B cell (primary cell): ENCODE results near the gene LPIN3. TPM values are rescaled to one million over a fixed set of nuclear protein-coding genes. Genes with fewer than 3 reads are reported as not detected.

Experiments
- ATAC-seq: fragments of 200-7000 bp; cut with Tn5 transposase; one replicate; pipeline ENCODE4 v1.10.0; 2021; ENCODE audit warnings: low read depth, mild to moderate bottlenecking, moderate number of reproducible peaks, moderate library complexity
- CTCF ChIA-PET: fragments of 350-600 bp; sonication (Branson Sonifier 250); formaldehyde crosslinking; loops from one replicate; lab custom pipeline; 2021; ENCODE audit warnings: antibody characterized with exemption, inconsistent platforms; lab: Charles Lee
- POLR2A ChIA-PET: fragments of 350-600 bp; sonication (Branson Sonifier 250); formaldehyde crosslinking; loops from one replicate; lab custom pipeline; 2021; ENCODE audit warnings: antibody characterized with exemption; lab: Charles Lee
- DNase-seq: peaks from one replicate; pipeline ENCODE4 v3.0.0; 2013
- H2AFZ ChIP-seq: 2 replicates; pipeline ENCODE4 v1.6.1; 2012; ENCODE audit warnings: mild to moderate bottlenecking, low read depth, low read length; ENCODE audit not compliant: insufficient read depth, poor library complexity, severe bottlenecking
- H3K27ac ChIP-seq, 2 donors: 1 replicate in 1 of 2; 2 replicates in 1 of 2; pipeline ENCODE4 v1.5.1; 2012 to 2013; ENCODE audit warnings: low read length in 2 of 2, mild to moderate bottlenecking in 2 of 2, moderate library complexity in 1 of 2
- H3K27me3 ChIP-seq, 4 experiments: fragments of 200-600 bp in 1 of 4; sonication (generic) in 1 of 4; replicated peaks in 1 of 4; 1 replicate in 2 of 4; 2 replicates in 2 of 4; pipeline versions ENCODE4 v1.6.1 to v1.7.0; 2013 to 2016; ENCODE audit warnings: low read length in 3 of 4, mild to moderate bottlenecking in 2 of 4, mixed read lengths in 1 of 4, moderate library complexity in 1 of 4; ENCODE audit not compliant: insufficient read depth in 4 of 4, control insufficient read depth in 3 of 4; ENCODE audit errors: control extremely low read depth in 1 of 4
- H3K36me3 ChIP-seq, 2 experiments: replicated peaks in 1 of 2; 1 replicate in 1 of 2; 2 replicates in 1 of 2; pipeline versions ENCODE4 v1.6.1 to v1.7.1; 2013; ENCODE audit warnings: low read length in 1 of 2; ENCODE audit not compliant: insufficient read depth in 2 of 2, control insufficient read depth in 1 of 2; ENCODE audit errors: control extremely low read depth in 1 of 2, extremely low read depth in 1 of 2
- H3K4me1 ChIP-seq, 2 donors: fragments of 200-600 bp in 1 of 2; sonication (generic) in 1 of 2; 1 replicate in 1 of 2; 2 replicates in 1 of 2; pipeline versions ENCODE4 v1.5.1 to v1.6.1; 2013 to 2017; ENCODE audit warnings: low read length in 2 of 2; ENCODE audit not compliant: control insufficient read depth in 2 of 2, insufficient read depth in 2 of 2
- H3K4me2 ChIP-seq: replicated peaks from 2 replicates; pipeline ENCODE3; 2012; ENCODE audit warnings: mild to moderate bottlenecking, low read depth, low read length; ENCODE audit not compliant: poor library complexity, severe bottlenecking
- H3K4me3 ChIP-seq, 5 experiments: fragments of 200-600 bp in 1 of 5; sonication (generic) in 1 of 5; 1 replicate in 3 of 5; 2 replicates in 2 of 5; pipeline versions ENCODE4 v1.5.1 to v1.7.0; 2011 to 2016; ENCODE audit warnings: low read length in 4 of 5, mild to moderate bottlenecking in 4 of 5, low read depth in 2 of 5, control low read depth in 1 of 5, moderate library complexity in 1 of 5; ENCODE audit not compliant: insufficient read depth in 1 of 5; ENCODE audit errors: control extremely low read depth in 1 of 5, extremely low read depth in 1 of 5
- H3K79me2 ChIP-seq: fragments of 200-600 bp; sonication (generic); one replicate; pipeline ENCODE4 v1.6.0; 2016; ENCODE audit warnings: low read length; ENCODE audit not compliant: control insufficient read depth, insufficient read depth
- H3K9ac ChIP-seq: fragments of 200-600 bp; sonication (generic); 2 replicates; pipeline ENCODE4 v1.6.1; 2017; ENCODE audit warnings: mild to moderate bottlenecking, low read length, moderate library complexity
- H3K9me3 ChIP-seq, 3 donors: one replicate each; pipeline versions ENCODE4 v1.6.1 to v1.7.1; 2013; ENCODE audit warnings: low read length in 2 of 3; ENCODE audit not compliant: control insufficient read depth in 2 of 3, insufficient read depth in 1 of 3; ENCODE audit errors: control extremely low read depth in 1 of 3
- H4K20me1 ChIP-seq: 2 replicates; pipeline ENCODE4 v1.6.0; 2012; ENCODE audit warnings: mild to moderate bottlenecking, low read length; ENCODE audit not compliant: insufficient read depth, control insufficient read depth, poor library complexity, severe bottlenecking
- H3K27ac Mint-ChIP-seq: one replicate; pipeline ENCODE4 v1.8.0; 2021; ENCODE audit warnings: mixed read lengths
- H3K27me3 Mint-ChIP-seq: one replicate; pipeline ENCODE4 v1.8.0; 2021; ENCODE audit warnings: mixed read lengths
- H3K4me1 Mint-ChIP-seq: one replicate; pipeline ENCODE4 v1.8.0; 2021; ENCODE audit warnings: mixed read lengths
- H3K4me3 Mint-ChIP-seq: one replicate; pipeline ENCODE4 v1.8.0; 2021; ENCODE audit warnings: mixed read lengths
- H3K9me3 Mint-ChIP-seq: one replicate; pipeline ENCODE4 v1.8.0; 2022; ENCODE audit warnings: mixed read lengths; ENCODE audit not compliant: insufficient read depth
- EZH2 ChIP-seq: IDR thresholded peaks from 2 replicates; pipeline ENCODE4 v1.6.1; 2012; ENCODE audit warnings: borderline replicate concordance, low read depth, mild to moderate bottlenecking, moderate library complexity, low read length; ENCODE audit not compliant: insufficient read depth, poor library complexity, severe bottlenecking
- WGBS: methylation state at CpG from one replicate; pipeline ENCODE4 v1.1.5; 2013; ENCODE audit warnings: missing lambda C conversion rate; ENCODE audit not compliant: insufficient coverage; 5-methylcytosine and 5-hydroxymethylcytosine counted together
- intact Hi-C: fragments of 100-400 bp; cut with micrococcal nuclease; formaldehyde crosslinking; loops from one replicate; pipeline ENCODE4 v1.10.0; 2022
- polyA plus RNA-seq: library from polyadenylated mRNA; depleted of rRNA; stranded (reverse); fragments of >200 nt; gene quantifications from 2 replicates; pipeline ENCODE4 v1.2.3, GENCODE V29; 2012
- total RNA-seq, 2 donors: library from RNA; stranded (reverse); fragments of 120-200 nt in 1 of 2; gene quantifications; 1 replicate in 1 of 2; 2 replicates in 1 of 2; pipeline versions ENCODE4 v1.2.3 to v1.2.4, GENCODE V29; 2013 to 2022
- TF ChIP-seq, protein P1 (sequence below): fragments of 200-600 bp; IDR thresholded peaks from one replicate; pipeline ENCODE4 v1.8.0; 2022; ENCODE audit warnings: antibody characterized with exemption, mild to moderate bottlenecking

The LPIN3 gene
- total and polyA plus RNA-seq, 2 donors (not counting 1 experiment from before 2014, with no cell fraction given) = 0.84 to 1.2 TPM

DNA sequence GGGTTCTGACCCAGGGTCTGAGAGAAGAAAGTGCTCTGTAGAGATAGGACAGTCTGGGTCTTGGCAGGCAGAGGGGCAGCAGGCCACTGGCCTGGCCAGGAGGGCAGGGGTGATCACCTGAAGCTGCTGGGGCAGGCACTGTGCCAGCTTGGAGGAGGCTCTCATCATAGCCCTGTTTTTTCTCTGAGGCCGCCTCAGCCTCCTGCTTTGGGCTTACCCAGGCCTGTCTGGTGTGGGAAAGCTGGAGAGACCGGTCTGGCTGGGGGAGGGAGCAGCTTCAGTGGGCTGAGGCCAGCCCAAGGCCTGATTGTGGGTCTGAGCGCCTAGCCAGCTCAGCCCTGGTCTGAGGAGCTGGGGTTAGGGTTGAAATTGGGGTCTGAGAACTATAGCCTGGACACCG, 3.9 kb downstream of the LPIN3 start:
- WGBS = 94% methylated on average over 4 of the region's 4 CpGs
- TF ChIP-seq EZH2 = no peak
- TF ChIP-seq, protein P1, sequence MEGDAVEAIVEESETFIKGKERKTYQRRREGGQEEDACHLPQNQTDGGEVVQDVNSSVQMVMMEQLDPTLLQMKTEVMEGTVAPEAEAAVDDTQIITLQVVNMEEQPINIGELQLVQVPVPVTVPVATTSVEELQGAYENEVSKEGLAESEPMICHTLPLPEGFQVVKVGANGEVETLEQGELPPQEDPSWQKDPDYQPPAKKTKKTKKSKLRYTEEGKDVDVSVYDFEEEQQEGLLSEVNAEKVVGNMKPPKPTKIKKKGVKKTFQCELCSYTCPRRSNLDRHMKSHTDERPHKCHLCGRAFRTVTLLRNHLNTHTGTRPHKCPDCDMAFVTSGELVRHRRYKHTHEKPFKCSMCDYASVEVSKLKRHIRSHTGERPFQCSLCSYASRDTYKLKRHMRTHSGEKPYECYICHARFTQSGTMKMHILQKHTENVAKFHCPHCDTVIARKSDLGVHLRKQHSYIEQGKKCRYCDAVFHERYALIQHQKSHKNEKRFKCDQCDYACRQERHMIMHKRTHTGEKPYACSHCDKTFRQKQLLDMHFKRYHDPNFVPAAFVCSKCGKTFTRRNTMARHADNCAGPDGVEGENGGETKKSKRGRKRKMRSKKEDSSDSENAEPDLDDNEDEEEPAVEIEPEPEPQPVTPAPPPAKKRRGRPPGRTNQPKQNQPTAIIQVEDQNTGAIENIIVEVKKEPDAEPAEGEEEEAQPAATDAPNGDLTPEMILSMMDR = no peak
- Histone ChIP-seq H3K4me1 (peaks cover 10 to 15% of the 10 kb centered on the region in 2 donors), H3K4me2 (no peak overlapping the region), H3K4me3 (no peak overlapping the region), H3K27ac (no peak overlapping the region), H3K9me3 (no peaks in the 10 kb centered on the region), H3K36me3 (no peaks in the 10 kb centered on the region), H3K9ac (no peak overlapping the region), H3K27me3 (peaks cover 0 to 10% (median 2%) of the 10 kb centered on the region in 4 experiments), H2AFZ (no peak overlapping the region), H4K20me1 (no peaks in the 10 kb centered on the region), H3K79me2 (no peaks in the 10 kb centered on the region)
- Mint-ChIP-seq H3K4me1 (peaks cover 12% of the 10 kb centered on the region), H3K27me3 (peaks cover 6% of the 10 kb centered on the region), H3K4me3 (no peak overlapping the region), H3K27ac (no peak overlapping the region), H3K9me3 (no peaks in the 10 kb centered on the region)
- intact Hi-C loops = no loop called here
- ChIA-PET POLR2A (interaction anchor here (0.6 kb wide), 1 partner anchor 23 kb away, joined by 3 read pairs; no protein-coding TSS in a partner anchor), CTCF (interaction anchor here (0.9 to 9.6 kb wide), 3 partner anchors 174 to 209 kb away, joined by 3 to 196 read pairs (median 5); no protein-coding TSS in a partner anchor)
- DNase-seq (no peak), ATAC-seq (no peak)

DNA sequence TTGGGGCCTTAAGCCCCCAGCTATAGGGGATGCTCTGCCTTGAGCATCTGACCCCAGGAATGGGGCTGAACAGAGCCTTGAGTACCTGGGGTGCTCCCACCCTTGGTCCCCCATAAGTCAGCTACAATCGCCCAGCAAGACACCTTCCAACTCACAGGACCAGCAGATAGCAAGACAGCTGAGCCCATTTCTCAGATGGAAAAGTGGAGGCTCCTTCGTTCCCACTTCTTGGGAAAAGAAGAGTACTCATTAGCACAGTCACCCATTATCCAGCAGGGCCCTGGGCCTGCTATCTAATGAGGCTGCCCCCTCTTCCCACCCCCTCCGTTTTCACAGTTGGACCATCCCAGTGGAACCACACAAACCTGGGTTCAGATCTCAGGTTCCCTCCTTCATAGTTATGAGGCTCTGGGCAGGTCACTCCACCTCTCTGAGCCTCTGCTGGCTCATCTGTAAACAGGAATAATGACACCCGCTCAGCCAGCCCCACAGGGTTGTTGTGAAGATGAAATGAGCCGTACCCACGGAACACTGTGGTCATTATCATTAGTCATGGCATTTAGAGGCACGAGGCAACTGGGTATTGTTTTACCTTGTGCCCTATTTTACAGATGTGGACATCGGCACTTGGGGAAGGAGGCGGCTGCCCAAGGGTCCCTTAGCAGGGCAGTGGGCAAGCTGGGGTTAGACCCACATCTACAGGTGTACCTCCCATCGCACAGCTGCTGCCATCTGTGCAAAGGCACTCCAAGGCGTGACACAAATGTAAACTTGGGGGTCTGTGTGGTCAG, 4.5 kb downstream of the LPIN3 start:
- peaks cover 5% of the 10 kb centered on the region for H3K4me1 Mint-ChIP-seq
- no peak overlapping the region for H3K4me2 ChIP-seq
- H3K4me3 ChIP-seq = no peak overlapping the region
- peaks cover 0 to 3% (median 0%) of the 10 kb centered on the region in 4 experiments for H3K27me3 ChIP-seq
- no peak overlapping the region for H3K9ac ChIP-seq
- no peaks in the 10 kb centered on the region for H3K9me3 Mint-ChIP-seq
- H4K20me1 ChIP-seq = no peaks in the 10 kb centered on the region
- no peak for DNase-seq
- CTCF ChIA-PET = interaction anchor here (1.0 to 9.6 kb wide), 2 partner anchors 175 to 210 kb away, joined by 5 to 196 read pairs; no protein-coding TSS in a partner anchor
- WGBS = 93% methylated on average over 11 of the region's 11 CpGs
- ATAC-seq = no peak
- H3K4me3 Mint-ChIP-seq = no peak overlapping the region
- no peak overlapping the region for H3K27ac ChIP-seq
- H3K27me3 Mint-ChIP-seq = peaks cover 3% of the 10 kb centered on the region
- POLR2A ChIA-PET = no interaction called here
- H3K4me1 ChIP-seq = peaks cover 6 to 9% of the 10 kb centered on the region in 2 donors
- H2AFZ ChIP-seq = no peak overlapping the region
- H3K79me2 ChIP-seq = no peaks in the 10 kb centered on the region
- H3K9me3 ChIP-seq = no peaks in the 10 kb centered on the region
- TF ChIP-seq, protein P1 = no peak
- TF ChIP-seq EZH2 = no peak
- no peaks in the 10 kb centered on the region for H3K36me3 ChIP-seq
- intact Hi-C loops = no loop called here
- H3K27ac Mint-ChIP-seq = no peak overlapping the region
